Measurements from ENCODE around the gene RHOJ. TPM values are rescaled to one million over a fixed set of nuclear protein-coding genes. Genes with fewer than 3 reads are reported as not detected.

RHOJ gene
- total and polyA plus RNA-seq, 4 donors = 1.0 to 1.7 (median 1.2) TPM

DNA sequence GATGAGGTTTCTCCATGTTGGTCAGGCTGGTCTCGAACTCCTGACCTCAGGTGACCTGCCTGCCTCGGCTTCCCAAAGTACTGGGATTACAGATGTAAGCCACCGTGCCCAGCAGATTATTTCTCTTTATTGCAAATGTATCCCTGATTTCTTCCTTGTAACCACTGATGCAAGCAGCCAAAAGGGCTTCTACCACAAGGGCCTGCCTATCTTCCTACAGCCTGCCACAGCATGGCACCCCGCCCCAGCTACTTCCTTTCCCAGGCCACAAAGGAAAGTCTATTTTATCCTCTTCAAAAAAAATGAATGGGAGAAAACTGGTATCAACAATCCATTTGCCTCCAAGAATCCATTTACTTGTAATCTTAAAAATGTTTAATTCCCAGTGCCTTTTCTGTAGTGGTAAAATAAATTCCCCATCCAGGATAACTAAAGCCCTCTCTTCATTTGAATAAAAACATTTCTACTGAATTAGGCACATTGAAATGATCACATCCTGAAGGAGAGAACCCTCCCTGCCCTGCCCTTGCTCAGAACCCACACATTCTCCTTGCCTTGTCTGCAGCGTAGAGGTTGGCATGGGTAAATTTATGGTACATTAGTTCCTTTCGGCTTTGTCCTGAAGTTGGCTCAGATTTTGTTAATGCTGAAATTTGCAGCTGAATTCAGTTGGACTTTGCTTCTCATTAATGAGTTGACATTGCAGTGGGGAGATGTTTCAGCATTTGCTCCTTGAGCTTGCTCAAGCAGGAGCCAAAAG lies 95.3 kb downstream of the RHOJ start:
- H3K9ac ChIP-seq (ENCODE audit: low read depth in 1 of 2, low read length in 2 of 2) = no peak overlapping the region
- peaks cover 0 to 4% (median 0%) of the 10 kb centered on the region in 4 donors for H3K27me3 ChIP-seq (ENCODE audit: control insufficient read depth in 4 of 4, insufficient read depth in 4 of 4, low read length in 3 of 4)
- 69% methylated on average over 6 of the region's 6 CpGs for WGBS

More for the DNA sequence above, 95.3 kb downstream of the RHOJ start:
- no peak for DNase-seq (ENCODE audit: low spot score)
- Histone ChIP-seq H3K27ac (ENCODE audit: low read depth in 1 of 2, low read length in 2 of 2) (no peak overlapping the region), H3K9me3 (ENCODE audit: control insufficient read depth in 4 of 4, low read length in 3 of 4) (no peaks in the 10 kb centered on the region), H3K4me3 (ENCODE audit: low read depth in 1 of 3, low read length in 3 of 3) (no peak overlapping the region), H3K4me1 (ENCODE audit: control insufficient read depth in 4 of 4, insufficient read depth in 4 of 4, low read length in 3 of 4) (no peaks in the 10 kb centered on the region), H3K36me3 (ENCODE audit: control insufficient read depth in 4 of 4, insufficient read depth in 3 of 4, low read depth in 1 of 4, low read length in 3 of 4) (no peaks in the 10 kb centered on the region)
- no peak for TF ChIP-seq RXRA (IDR thresholded peaks at IDR 0.05)
- no peak for TF ChIP-seq HNF4A (conservative IDR thresholded peaks at IDR 0.05)
- no peak for TF ChIP-seq HNF4G (IDR thresholded peaks at IDR 0.05)
- TF ChIP-seq NR2F2 (IDR thresholded peaks at IDR 0.05) = no peak
- no peak for TF ChIP-seq FOXA2 (IDR thresholded peaks at IDR 0.05)
- no peak for TF ChIP-seq SP1 (IDR thresholded peaks at IDR 0.05)
- TF ChIP-seq TAF1 (conservative IDR thresholded peaks at IDR 0.05) = no peak
- TF ChIP-seq, protein P1, sequence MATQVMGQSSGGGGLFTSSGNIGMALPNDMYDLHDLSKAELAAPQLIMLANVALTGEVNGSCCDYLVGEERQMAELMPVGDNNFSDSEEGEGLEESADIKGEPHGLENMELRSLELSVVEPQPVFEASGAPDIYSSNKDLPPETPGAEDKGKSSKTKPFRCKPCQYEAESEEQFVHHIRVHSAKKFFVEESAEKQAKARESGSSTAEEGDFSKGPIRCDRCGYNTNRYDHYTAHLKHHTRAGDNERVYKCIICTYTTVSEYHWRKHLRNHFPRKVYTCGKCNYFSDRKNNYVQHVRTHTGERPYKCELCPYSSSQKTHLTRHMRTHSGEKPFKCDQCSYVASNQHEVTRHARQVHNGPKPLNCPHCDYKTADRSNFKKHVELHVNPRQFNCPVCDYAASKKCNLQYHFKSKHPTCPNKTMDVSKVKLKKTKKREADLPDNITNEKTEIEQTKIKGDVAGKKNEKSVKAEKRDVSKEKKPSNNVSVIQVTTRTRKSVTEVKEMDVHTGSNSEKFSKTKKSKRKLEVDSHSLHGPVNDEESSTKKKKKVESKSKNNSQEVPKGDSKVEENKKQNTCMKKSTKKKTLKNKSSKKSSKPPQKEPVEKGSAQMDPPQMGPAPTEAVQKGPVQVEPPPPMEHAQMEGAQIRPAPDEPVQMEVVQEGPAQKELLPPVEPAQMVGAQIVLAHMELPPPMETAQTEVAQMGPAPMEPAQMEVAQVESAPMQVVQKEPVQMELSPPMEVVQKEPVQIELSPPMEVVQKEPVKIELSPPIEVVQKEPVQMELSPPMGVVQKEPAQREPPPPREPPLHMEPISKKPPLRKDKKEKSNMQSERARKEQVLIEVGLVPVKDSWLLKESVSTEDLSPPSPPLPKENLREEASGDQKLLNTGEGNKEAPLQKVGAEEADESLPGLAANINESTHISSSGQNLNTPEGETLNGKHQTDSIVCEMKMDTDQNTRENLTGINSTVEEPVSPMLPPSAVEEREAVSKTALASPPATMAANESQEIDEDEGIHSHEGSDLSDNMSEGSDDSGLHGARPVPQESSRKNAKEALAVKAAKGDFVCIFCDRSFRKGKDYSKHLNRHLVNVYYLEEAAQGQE (IDR thresholded peaks at IDR 0.05) = no peak
- no peak for TF ChIP-seq JUND (IDR thresholded peaks at IDR 0.05)
- TF ChIP-seq, protein P2, sequence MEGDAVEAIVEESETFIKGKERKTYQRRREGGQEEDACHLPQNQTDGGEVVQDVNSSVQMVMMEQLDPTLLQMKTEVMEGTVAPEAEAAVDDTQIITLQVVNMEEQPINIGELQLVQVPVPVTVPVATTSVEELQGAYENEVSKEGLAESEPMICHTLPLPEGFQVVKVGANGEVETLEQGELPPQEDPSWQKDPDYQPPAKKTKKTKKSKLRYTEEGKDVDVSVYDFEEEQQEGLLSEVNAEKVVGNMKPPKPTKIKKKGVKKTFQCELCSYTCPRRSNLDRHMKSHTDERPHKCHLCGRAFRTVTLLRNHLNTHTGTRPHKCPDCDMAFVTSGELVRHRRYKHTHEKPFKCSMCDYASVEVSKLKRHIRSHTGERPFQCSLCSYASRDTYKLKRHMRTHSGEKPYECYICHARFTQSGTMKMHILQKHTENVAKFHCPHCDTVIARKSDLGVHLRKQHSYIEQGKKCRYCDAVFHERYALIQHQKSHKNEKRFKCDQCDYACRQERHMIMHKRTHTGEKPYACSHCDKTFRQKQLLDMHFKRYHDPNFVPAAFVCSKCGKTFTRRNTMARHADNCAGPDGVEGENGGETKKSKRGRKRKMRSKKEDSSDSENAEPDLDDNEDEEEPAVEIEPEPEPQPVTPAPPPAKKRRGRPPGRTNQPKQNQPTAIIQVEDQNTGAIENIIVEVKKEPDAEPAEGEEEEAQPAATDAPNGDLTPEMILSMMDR (IDR thresholded peaks at IDR 0.05; ENCODE audit: low read depth, low read length, missing input control) = no peak
- TF ChIP-seq, protein P3, sequence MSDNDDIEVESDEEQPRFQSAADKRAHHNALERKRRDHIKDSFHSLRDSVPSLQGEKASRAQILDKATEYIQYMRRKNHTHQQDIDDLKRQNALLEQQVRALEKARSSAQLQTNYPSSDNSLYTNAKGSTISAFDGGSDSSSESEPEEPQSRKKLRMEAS (IDR thresholded peaks at IDR 0.05) = no peak
- no peak for TF ChIP-seq FOXA1 (IDR thresholded peaks at IDR 0.05)
- TF ChIP-seq RAD21 (IDR thresholded peaks at IDR 0.05) = no peak
- no peak for TF ChIP-seq GABPA (IDR thresholded peaks at IDR 0.05 in 1 of 2, conservative IDR thresholded peaks at IDR 0.05 in 1 of 2)
- no peak for TF ChIP-seq EGR1 (IDR thresholded peaks at IDR 0.05; ENCODE audit: low read depth in 2 of 2)
- TF ChIP-seq, protein P4, sequence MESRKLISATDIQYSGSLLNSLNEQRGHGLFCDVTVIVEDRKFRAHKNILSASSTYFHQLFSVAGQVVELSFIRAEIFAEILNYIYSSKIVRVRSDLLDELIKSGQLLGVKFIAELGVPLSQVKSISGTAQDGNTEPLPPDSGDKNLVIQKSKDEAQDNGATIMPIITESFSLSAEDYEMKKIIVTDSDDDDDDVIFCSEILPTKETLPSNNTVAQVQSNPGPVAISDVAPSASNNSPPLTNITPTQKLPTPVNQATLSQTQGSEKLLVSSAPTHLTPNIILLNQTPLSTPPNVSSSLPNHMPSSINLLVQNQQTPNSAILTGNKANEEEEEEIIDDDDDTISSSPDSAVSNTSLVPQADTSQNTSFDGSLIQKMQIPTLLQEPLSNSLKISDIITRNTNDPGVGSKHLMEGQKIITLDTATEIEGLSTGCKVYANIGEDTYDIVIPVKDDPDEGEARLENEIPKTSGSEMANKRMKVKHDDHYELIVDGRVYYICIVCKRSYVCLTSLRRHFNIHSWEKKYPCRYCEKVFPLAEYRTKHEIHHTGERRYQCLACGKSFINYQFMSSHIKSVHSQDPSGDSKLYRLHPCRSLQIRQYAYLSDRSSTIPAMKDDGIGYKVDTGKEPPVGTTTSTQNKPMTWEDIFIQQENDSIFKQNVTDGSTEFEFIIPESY (IDR thresholded peaks at IDR 0.05) = no peak
- TF ChIP-seq YY1 (IDR thresholded peaks at IDR 0.05) = no peak
- TF ChIP-seq, protein P5, sequence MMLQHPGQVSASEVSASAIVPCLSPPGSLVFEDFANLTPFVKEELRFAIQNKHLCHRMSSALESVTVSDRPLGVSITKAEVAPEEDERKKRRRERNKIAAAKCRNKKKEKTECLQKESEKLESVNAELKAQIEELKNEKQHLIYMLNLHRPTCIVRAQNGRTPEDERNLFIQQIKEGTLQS (IDR thresholded peaks at IDR 0.05) = no peak

Data from liver (tissue), 9 donors.